SK-N-SH treated with all-trans-retinoic acid at 6 μM for 48 hours (cell line): ENCODE measurements around the gene UNC5B.
A peak's percentile ranks its signal among the peaks of the same experiment; 100 is the strongest.

Experiments
- ATAC-seq: fragments of 200-7000 bp; cut with Tn5 transposase; 3 replicates; pipeline ENCODE4 v1.9.1; 2020; ENCODE audit warnings: mild to moderate bottlenecking, moderate library complexity
- ARNTL ChIP-seq: fragments of 450-650 bp; formaldehyde crosslinking; IDR thresholded peaks from 2 replicates; pipeline ENCODE4 v1.5.0; 2020; ENCODE audit warnings: low read depth, mild to moderate bottlenecking, moderate library complexity, borderline replicate concordance
- CREB5 ChIP-seq: fragments of 250-450 bp; sonication (Bioruptor Pico); IDR thresholded peaks from 2 replicates; pipeline ENCODE4 v1.5.1; 2020; ENCODE audit warnings: low read depth, mild to moderate bottlenecking, moderate library complexity
- CSDC2 ChIP-seq: fragments of 250-450 bp; sonication (Bioruptor Pico); IDR thresholded peaks from 2 replicates; pipeline ENCODE4 v1.5.0; 2020; ENCODE audit warnings: mild to moderate bottlenecking, moderate library complexity
- CSRNP3 ChIP-seq: fragments of 250-450 bp; sonication (Bioruptor Pico); IDR thresholded peaks from 2 replicates; pipeline ENCODE4 v1.5.1; 2021; ENCODE audit warnings: mild to moderate bottlenecking, moderate library complexity
- GLIS3 ChIP-seq: fragments of 250-450 bp; sonication (Bioruptor Pico); IDR thresholded peaks from 2 replicates; pipeline ENCODE4 v1.5.0; 2020; ENCODE audit warnings: mild to moderate bottlenecking, moderate library complexity
- OSR1 ChIP-seq: fragments of 250-450 bp; sonication (Bioruptor Pico); IDR thresholded peaks from 2 replicates; pipeline ENCODE4 v1.8.0; 2022; ENCODE audit warnings: moderate library complexity, mild to moderate bottlenecking, inconsistent platforms
- PATZ1 ChIP-seq: fragments of 250-450 bp; sonication (Bioruptor Pico); IDR thresholded peaks from 2 replicates; pipeline ENCODE4 v1.8.0; 2020; ENCODE audit warnings: mild to moderate bottlenecking, moderate library complexity, borderline replicate concordance
- PPARA ChIP-seq: fragments of 250-450 bp; sonication (Bioruptor Pico); IDR thresholded peaks from 2 replicates; pipeline ENCODE4 v1.5.0; 2020; ENCODE audit warnings: mild to moderate bottlenecking, borderline replicate concordance
- RARB ChIP-seq: fragments of 250-450 bp; sonication (Bioruptor Pico); IDR thresholded peaks from 2 replicates; pipeline ENCODE4 v1.8.0; 2021; ENCODE audit warnings: mild to moderate bottlenecking, moderate library complexity
- SNAI2 ChIP-seq: fragments of 250-450 bp; sonication (Bioruptor Pico); IDR thresholded peaks from 2 replicates; pipeline ENCODE4 v1.5.0; 2020; ENCODE audit warnings: mild to moderate bottlenecking, moderate library complexity
- TCF4 ChIP-seq: fragments of 250-450 bp; sonication (Bioruptor Pico); IDR thresholded peaks from 2 replicates; pipeline ENCODE4 v1.8.0; 2021; ENCODE audit warnings: mild to moderate bottlenecking, moderate library complexity, borderline replicate concordance
- TSHZ2 ChIP-seq: fragments of 250-450 bp; sonication (Bioruptor Pico); IDR thresholded peaks from 2 replicates; pipeline ENCODE4 v1.5.0; 2020; ENCODE audit warnings: mild to moderate bottlenecking, moderate library complexity
- ZC3H10 ChIP-seq: fragments of 250-450 bp; sonication (Bioruptor Pico); IDR thresholded peaks from 2 replicates; pipeline ENCODE4 v1.5.1; 2021; ENCODE audit warnings: mild to moderate bottlenecking, moderate library complexity
- ZNF565 ChIP-seq: fragments of 450-650 bp; formaldehyde crosslinking; conservative IDR thresholded peaks from 2 replicates; pipeline ENCODE4 v1.5.0; 2020; ENCODE audit warnings: low read depth, mild to moderate bottlenecking, moderate library complexity
- ZNF70 ChIP-seq: fragments of 450-650 bp; formaldehyde crosslinking; IDR thresholded peaks from 2 replicates; pipeline ENCODE4 v1.5.0; 2020; ENCODE audit warnings: mild to moderate bottlenecking, moderate library complexity

UNC5B gene

DNA sequence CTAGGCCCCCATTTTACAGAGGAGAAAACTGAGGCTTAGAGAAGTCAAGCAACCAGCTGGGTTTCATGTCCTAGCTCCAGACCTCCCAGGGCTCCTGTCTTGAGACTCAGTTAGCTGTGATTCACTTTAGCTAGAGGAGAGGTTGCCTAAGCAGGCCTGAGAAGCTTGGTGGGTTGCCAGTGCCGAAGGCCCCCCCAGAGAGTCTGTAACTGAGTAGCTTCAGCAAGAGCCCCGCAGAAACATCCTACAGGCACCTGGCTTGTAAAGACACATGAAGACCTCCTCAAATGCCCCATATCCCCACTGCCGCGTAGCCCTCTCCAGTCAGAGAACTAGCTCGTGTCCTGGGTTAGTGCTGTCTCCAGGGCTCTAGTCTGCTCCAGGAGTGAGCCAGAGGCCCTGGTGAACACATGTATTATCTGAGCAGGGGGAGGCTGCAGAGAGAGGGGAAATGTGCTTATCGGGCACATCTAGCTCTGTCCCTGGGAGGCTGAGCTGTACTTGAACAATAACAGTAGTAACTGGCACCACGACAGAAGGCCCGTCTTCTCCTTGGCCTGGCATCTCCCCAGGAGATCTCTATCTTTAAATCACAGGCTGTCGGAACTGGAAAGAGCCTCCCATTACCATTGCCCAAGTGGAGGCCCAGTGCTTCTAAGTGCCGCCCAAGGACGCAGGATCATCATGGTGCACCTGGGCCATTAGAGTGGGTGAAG is 28.9 kb downstream of the UNC5B start (continued):
- TF ChIP-seq CSRNP3 (CRISPR knock-in tag) (no peak), SNAI2 (peak; percentile 55; the same call in 1 of the 2 replicates), TSHZ2 (CRISPR knock-in tag) (peak; percentile 90; the same call in 1 of the 2 replicates), CREB5 (CRISPR knock-in tag) (no peak), TCF4 (CRISPR knock-in tag) (peak; percentile 88; the same call in 1 of the 2 replicates), ZNF70 (CRISPR knock-in tag) (peak; percentile 50; the same call in 1 of the 2 replicates), ZC3H10 (CRISPR knock-in tag) (no peak), ZNF565 (CRISPR knock-in tag) (0 out of 2 replicates have a peak, but pooled peaks have one; percentile 19)

DNA sequence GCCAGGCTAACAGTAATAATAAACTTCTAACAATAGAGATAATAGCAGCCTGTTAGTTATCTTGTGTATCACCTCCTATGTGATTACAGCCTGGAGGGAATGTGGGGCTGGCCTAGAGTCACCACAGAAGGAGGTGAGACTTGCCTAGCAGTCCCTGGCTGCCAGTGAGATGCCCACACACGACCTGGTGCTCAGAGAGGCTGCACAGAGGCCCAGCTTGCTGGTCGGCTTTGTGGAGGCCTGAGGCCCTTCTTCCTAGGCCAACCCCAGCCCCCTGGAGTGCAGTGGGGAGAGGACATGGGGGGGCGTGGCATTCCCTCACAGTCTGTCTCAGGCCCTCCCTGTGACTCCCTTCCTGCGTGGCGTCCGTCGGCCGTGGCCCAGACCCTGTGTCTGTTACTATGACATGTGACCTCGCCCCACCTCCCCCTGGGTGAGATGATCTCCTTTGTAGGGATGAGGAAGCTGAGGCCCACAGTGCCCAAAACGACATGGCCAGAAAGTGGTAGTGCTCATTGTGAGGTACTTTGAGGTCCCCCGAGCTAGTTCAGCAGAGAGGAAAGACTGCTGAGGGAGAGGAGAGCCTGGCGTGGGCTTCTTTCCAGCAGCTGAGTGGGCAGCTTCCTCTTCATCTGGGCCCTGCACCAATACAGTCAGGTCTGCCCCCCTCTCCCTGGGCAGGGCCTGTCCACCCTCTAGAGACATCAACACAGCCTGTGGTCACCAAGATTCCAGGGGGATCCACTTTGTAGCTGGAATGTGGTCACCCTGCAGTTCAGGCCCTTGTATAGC is 29.7 kb downstream of the UNC5B start:
- TF ChIP-seq OSR1 (no peak), ZNF70 (CRISPR knock-in tag) (peak; percentile 50; the same call in 1 of the 2 replicates)
- ATAC-seq = peak; percentile 13

GRCh38 chr10:71242622-71243009 is 30.2 kb downstream of the UNC5B start:
- ATAC-seq = no peak
- TF ChIP-seq ZNF70 (CRISPR knock-in tag) (no peak), GLIS3 (CRISPR knock-in tag) (no peak), CSRNP3 (CRISPR knock-in tag) (no peak), ARNTL (CRISPR knock-in tag) (no peak), OSR1 (no peak), PATZ1 (CRISPR knock-in tag) (no peak), RARB (CRISPR knock-in tag) (no peak), PPARA (CRISPR knock-in tag) (no peak), CSDC2 (CRISPR knock-in tag) (no peak), CREB5 (CRISPR knock-in tag) (no peak)
- TF ChIP-seq, all 23 proteins: peak for 0
